HPDE6-E6E7 (cell line): ENCODE results near the gene HMGA1.
"Not testable (repeated sequence)": the region's sequence is repeated elsewhere in the genome, so short reads cannot be mapped to it uniquely, and the experiment has no call there.

Source experiments
- DNase-seq: peaks from one replicate; pipeline ENCODE4 v3.0.0; 2011; ENCODE audit warnings: missing footprints; ENCODE audit errors: extremely low spot score

HMGA1 gene

GRCh38 chr6:34260576-34261267, 24.0 kb downstream of the HMGA1 start:
- DNase-seq: no peak

DNA sequence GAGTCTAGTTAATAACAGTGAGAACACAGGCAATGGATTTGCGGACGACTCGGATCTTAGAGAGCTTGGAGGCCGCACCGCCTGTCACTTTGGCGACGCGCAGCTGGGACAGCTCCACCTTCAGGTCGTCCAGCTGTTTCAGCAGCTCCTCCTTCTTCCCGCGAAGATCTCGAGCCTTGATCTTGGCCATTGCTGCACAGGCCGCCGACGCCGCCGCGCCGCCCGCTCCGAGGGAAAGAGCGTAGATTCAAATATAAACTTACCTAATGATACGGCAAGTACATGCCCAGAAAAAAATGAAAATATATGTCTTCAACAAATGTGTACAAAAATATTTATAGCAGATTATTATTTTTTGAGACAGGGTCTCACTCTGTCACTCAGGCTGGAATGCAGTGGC, 26.8 kb downstream of the HMGA1 start:
- not testable (repeated sequence) for DNase-seq

GRCh38 chr6:34267746-34268145, 31.1 kb downstream of the HMGA1 start:
- no peak for DNase-seq

- not testable (repeated sequence) for DNase-seq
Observed at GRCh38 chr6:34269132-34269531, 32.5 kb downstream of the HMGA1 start.

DNA sequence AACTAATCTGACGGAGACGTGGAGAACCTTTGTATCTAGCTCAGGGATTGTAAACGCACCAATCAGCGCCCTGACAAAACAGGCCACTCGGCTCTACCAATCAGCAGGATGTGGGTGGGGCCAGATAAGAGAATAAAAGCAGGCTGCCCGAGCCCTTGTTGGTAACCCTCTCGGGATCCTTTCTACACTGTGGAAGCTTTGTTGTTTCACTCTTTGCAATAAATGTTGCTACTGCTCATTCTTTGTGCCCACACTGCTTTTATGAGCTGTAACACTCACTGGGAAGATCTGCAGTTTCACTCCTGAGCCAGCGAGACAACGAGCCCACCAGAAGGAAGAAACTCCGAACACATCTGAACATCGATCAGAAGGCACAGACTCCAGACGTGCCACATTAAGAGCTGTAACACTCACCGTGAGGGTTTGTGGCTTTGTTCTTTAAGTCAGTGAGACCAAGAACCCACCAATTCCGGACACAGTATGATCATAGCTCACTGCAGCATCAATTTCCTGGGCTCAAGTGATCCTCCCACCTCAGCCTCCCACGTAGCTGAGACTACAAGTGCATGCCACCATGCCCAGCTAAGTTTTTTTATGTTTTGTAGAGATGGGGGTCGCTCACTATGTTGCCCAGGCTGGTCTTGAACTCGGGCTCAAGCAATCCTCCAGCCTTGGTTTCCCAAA, 33.1 kb downstream of the HMGA1 start:
- DNase-seq: not testable (repeated sequence)

GRCh38 chr6:34272013-34272926, 35.6 kb downstream of the HMGA1 start:
- DNase-seq: no peak

GRCh38 chr6:34273242-34273805, 36.7 kb downstream of the HMGA1 start:
- DNase-seq: no peak

- DNase-seq: no peak
Observed at GRCh38 chr6:34274129-34274528, 37.5 kb downstream of the HMGA1 start.

DNA sequence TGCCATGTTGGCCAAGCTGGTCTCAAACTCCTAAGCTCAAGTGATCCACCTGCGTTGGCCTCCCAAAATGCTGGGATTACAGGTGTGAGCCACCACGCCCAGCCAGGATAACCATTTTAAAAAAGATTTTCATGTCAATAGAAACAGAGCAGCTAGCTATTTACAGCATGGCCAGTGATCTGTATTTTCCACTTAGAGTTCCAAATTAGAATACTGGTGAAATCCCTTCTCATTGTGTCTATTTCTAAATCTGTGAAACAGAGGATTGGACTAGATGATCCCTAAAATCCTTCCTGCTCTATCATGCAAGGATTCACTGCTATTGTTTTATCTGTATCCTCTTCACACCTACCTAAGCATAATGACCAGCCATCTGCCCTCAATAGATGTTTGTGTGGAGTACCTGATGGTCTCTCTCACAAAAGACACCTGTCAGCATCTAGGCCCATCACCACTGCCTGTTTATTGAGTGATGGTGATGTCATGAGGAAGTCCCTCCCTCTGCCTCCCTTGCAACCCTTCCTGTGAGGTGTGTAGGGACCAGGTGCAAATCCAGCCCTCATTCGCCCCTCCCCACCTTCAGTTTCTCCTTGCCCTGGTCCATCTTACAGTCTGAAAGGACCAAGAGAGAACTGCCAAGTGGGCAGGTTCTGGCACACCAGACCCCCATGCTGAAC, 38.6 kb downstream of the HMGA1 start:
- no peak for DNase-seq

DNA sequence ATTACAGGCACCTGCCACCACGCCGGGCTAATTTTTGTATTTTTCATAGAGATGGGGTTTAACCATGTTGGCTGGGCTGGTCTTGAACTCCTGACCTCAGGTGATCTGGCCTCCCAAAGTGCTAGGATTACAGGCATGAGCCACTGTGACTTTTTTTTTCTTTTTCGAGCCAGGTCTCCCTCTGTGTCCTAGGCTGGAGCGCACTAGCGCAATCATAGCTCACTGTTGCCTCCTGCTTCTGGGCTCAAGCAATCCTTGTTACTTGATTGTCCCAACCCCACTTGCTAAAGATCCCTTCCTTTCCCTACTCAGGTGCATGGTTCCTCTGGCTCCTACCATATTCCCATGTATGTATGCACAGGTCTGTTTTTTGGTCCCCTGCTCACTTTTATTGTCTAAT, 39.5 kb downstream of the HMGA1 start:
- DNase-seq: no peak

DNA sequence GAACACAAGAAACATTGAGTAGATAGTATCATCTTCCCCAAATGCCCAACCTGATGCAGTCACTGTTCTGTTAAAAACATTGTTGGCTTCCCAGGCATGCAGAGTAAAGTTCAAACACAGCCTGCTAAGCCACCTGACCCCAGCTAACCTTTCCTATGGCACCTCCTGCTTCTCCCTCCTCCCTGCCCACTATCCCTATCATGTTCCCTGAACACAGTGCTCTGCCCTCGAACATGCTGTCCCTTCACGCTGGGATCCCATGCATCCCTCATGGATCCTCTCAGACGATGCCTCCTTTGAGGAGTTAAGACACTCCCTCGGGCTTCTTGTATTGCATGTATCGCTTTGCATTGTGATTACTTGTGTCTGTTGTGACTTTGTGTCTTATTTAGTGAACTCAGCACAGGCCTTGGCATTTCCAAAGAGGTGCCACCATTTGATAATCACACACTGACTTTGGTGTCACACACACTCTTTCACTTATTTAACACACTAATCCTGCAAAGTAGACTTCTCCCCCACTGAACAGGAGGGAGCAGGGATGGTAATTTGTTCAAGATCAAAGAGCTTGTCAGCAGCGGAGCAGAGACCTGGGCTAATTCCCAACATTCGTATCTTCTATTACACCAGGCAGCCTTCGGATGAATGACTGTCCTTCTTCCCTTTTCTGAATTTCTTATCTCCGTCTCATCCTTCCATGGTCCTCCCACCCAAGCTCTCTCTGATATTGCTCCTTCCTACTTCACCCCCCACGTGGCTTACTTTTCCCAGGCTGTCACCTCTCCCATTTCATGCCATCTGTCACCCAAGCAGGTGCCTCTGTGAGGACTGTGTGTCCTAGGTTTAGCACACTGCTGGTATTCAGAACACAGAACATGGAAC, 40.4 kb downstream of the HMGA1 start:
- no peak for DNase-seq

- no peak for DNase-seq
Observed at GRCh38 chr6:34277763-34278112, 41.1 kb downstream of the HMGA1 start.

DNA sequence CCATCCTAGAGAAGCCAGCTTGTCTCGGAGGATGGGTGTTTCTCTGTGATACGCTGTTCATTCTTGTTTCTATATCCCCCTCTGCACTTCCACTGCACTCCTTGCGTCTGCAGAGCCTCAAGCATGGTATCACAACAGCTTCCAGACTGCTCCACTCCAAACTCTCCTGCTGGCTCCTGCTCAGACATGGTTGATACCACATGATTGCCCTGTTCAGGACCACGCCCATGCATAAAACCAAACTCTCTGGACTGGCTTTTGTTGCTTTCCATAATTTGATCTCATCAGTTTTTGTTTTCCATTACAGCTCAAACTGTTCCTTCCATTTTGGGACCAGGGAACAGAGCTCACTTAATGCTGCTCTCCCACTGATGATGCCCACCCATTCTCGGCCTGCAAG, 42.2 kb downstream of the HMGA1 start:
- no peak for DNase-seq

- no peak for DNase-seq
Observed at GRCh38 chr6:34280216-34280615, 43.5 kb downstream of the HMGA1 start.

DNA sequence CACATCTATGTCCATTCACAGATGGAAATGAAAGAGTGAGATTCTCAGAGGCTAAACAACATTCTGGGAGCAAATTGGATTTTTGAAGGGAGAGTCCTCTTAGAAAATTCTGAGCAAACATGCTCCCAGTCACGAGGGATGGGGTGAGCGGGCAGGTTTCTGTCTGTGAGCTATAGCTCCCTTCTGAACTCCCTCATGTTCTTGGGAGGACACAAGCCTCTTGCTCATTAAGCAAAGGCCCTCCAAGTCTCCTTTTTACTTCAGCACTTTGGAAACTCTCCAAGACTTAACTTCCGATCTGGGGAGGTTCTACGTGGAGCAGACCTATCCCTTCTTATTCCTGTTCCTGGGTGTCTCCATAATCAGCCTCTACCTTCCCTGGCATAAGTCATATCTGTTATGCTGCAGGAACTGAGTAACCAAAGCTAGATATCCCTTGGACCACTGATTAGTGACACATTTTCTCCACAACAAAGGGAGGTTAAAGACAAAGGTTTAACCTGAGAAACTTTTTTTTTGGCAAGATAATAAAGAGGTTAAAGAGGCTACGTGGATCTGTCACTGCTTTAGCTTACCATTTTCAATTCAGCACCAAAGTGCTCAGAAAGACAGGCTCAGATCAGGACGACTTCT, 45.1 kb downstream of the HMGA1 start:
- DNase-seq: no peak

- DNase-seq: no peak
Observed at GRCh38 chr6:34284563-34285447, 48.1 kb downstream of the HMGA1 start.

GRCh38 chr6:34285448-34286164, 48.9 kb downstream of the HMGA1 start:
- no peak for DNase-seq

DNA sequence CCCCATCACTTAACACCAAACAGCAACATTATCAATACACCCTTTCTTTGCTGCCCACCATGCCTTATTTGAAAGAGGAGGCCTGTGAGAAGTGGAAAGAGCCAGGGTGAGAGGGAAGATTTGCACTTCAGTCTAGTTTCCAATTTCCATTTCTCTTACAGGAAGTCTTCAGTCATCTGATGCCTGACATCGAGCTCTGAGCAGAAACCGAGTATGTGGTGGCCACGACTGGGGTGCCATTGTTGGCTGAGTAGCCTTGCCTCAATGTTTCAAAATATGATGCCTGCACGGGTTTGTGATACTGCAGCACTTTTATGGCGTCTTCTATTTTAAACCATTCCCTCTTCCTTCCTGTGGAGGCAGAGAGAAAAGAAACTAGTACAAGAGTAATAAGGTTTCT, 51.9 kb downstream of the HMGA1 start:
- no peak for DNase-seq

DNA sequence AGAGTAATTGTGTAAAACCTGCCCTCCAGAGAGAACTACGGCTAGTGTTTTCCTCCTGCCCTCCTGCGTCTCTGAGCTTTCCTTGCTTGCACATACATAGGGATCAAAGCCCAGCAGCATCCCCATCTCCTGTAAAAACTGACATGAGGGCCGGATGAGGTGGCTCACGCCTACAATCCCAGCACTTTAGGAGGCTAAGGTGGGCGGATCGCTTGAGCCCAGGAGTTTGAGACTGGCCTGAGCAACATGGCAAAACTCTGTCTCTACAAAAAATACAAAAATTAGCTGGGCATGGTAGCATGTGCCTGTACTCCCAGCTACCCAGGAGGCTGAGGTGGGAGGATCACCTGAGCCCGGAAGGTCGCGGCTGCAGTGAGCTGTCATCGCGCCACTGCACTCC, 52.5 kb downstream of the HMGA1 start:
- DNase-seq: no peak
